GM18909 (cell line): ENCODE measurements around the gene PLPP1.

Source experiments
- ATAC-seq: cut with Tn5 transposase; IDR thresholded peaks from one replicate; pipeline ENCODE4 v1.9.1; 2021; ENCODE audit warnings: mild to moderate bottlenecking; ENCODE audit not compliant: unreplicated experiment, poor library complexity

The PLPP1 gene

GRCh38 chr5:55415071-55415470 lies 119.7 kb downstream of the PLPP1 start:
- ATAC-seq: no peak

GRCh38 chr5:55413644-55414043 lies 121.1 kb downstream of the PLPP1 start:
- ATAC-seq: no peak

- ATAC-seq: no peak
Observed at GRCh38 chr5:55411876-55412275, 122.9 kb downstream of the PLPP1 start.

GRCh38 chr5:55410845-55411244 lies 123.9 kb downstream of the PLPP1 start:
- ATAC-seq: no peak

GRCh38 chr5:55409775-55410174 lies 125.0 kb downstream of the PLPP1 start:
- ATAC-seq: no peak

- no peak for ATAC-seq
Observed at GRCh38 chr5:55407984-55408383, 126.8 kb downstream of the PLPP1 start.

GRCh38 chr5:55407059-55407684 lies 127.6 kb downstream of the PLPP1 start:
- ATAC-seq: no peak

- ATAC-seq: no peak
Observed at GRCh38 chr5:55406292-55406691, 128.5 kb downstream of the PLPP1 start.

GRCh38 chr5:55402199-55402598 lies 132.6 kb downstream of the PLPP1 start:
- no peak for ATAC-seq

GRCh38 chr5:55393501-55394175 lies 141.1 kb downstream of the PLPP1 start:
- no peak for ATAC-seq

GRCh38 chr5:55392669-55393068 lies 142.1 kb downstream of the PLPP1 start:
- no peak for ATAC-seq

GRCh38 chr5:55391707-55392106 lies 143.1 kb downstream of the PLPP1 start:
- ATAC-seq: no peak

- no peak for ATAC-seq
Observed at GRCh38 chr5:55387865-55388264, 146.9 kb downstream of the PLPP1 start.

GRCh38 chr5:55386356-55386755 lies 148.4 kb downstream of the PLPP1 start:
- ATAC-seq: no peak

GRCh38 chr5:55385846-55386245 lies 148.9 kb downstream of the PLPP1 start:
- ATAC-seq: no peak

- ATAC-seq: no peak
Observed at GRCh38 chr5:55385227-55385626, 149.5 kb downstream of the PLPP1 start.

- no peak for ATAC-seq
Observed at GRCh38 chr5:55384072-55384471, 150.7 kb downstream of the PLPP1 start.

GRCh38 chr5:55383254-55383653 lies 151.5 kb downstream of the PLPP1 start:
- no peak for ATAC-seq

GRCh38 chr5:55377810-55378209 lies 157.0 kb downstream of the PLPP1 start:
- ATAC-seq: no peak
